GM12874 (cell line): ENCODE results near the gene BMERB1.

Experiments
- TF ChIP-seq, protein P1 (sequence below): IDR thresholded peaks from 2 replicates; pipeline ENCODE4 v1.5.1; 2011; ENCODE audit warnings: low read depth, mild to moderate bottlenecking, control low read depth, low read length, moderate library complexity; ENCODE audit not compliant: insufficient read depth

The BMERB1 gene

DNA sequence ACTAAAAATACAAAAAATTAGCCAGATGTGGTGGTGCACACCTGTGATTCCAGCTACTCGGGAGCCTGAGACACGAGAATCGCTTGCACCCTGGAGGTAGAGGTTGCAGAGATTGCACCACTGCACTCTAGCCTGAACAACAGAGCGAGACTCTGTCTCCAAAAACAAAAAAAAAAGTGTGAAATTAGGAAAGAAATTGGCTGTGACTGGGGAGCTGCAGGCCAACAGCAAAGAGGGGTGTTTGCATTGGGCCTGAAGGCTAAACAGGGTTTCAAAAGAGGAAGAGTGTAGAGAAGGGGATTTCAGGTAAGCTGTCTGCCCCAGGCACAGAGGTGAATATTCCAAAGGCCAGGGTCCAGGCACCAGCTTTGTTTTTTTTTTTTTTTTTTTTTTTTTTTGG lies 9.4 kb downstream of the BMERB1 start:
- TF ChIP-seq, protein P1, sequence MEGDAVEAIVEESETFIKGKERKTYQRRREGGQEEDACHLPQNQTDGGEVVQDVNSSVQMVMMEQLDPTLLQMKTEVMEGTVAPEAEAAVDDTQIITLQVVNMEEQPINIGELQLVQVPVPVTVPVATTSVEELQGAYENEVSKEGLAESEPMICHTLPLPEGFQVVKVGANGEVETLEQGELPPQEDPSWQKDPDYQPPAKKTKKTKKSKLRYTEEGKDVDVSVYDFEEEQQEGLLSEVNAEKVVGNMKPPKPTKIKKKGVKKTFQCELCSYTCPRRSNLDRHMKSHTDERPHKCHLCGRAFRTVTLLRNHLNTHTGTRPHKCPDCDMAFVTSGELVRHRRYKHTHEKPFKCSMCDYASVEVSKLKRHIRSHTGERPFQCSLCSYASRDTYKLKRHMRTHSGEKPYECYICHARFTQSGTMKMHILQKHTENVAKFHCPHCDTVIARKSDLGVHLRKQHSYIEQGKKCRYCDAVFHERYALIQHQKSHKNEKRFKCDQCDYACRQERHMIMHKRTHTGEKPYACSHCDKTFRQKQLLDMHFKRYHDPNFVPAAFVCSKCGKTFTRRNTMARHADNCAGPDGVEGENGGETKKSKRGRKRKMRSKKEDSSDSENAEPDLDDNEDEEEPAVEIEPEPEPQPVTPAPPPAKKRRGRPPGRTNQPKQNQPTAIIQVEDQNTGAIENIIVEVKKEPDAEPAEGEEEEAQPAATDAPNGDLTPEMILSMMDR, result no peak

DNA sequence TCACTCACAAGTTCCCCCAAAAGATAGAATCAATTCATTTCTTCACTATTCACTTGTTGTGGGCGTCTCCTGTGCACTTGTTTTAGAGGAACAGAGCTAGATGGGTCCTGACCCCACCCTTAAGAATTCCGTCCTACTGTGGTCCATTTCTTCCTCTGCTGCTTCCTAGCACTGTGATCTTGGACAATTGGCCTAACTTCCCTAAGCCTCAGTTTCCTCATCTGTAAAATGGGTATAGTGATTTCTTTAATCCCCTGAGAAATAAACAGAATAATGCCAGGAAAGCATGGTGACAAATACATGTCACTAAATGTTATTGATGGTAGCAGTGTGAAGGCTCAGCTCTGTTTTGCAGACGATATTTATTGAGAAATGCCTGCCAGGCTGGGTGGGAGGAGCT lies 9.9 kb downstream of the BMERB1 start:
- TF ChIP-seq, protein P1, result no peak

DNA sequence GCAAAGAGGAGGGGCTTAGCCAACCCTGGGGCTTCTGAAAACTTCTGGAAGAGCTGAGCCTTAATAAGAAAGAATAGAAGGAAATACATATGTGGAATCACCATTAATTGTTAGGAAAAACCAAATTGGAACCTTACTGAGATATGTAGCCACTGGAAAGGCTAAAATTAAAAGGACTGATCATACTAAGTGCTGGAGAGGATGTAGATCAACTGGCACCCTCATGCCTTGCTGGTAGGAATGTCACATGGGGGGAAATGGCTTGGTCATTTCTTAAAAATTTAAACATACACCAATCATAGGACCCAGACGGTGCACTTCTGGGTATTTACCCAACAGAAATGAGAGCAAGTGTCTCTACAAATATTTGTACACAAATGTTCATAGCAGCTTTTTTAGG lies 11.1 kb downstream of the BMERB1 start:
- TF ChIP-seq, protein P1, result no peak

DNA sequence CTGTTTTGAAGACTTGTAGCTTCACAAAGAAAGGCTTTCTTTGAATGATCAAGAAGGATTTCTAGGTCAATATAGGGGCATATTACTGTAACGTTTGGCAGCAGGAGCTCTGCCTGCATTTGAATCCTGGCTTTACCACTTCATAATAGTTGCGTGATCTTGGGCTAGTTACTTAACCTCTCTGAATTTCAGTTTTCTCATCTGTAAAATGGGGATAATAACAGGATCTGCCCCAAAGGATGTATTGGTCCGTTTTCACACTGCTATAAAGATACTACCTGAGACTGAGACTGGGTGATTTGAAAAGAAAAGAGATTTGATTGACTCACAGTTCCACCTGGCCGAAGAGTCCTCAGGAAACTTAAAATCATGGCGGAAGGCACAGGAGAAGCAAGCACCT lies 12.5 kb downstream of the BMERB1 start:
- TF ChIP-seq, protein P1, result no peak

DNA sequence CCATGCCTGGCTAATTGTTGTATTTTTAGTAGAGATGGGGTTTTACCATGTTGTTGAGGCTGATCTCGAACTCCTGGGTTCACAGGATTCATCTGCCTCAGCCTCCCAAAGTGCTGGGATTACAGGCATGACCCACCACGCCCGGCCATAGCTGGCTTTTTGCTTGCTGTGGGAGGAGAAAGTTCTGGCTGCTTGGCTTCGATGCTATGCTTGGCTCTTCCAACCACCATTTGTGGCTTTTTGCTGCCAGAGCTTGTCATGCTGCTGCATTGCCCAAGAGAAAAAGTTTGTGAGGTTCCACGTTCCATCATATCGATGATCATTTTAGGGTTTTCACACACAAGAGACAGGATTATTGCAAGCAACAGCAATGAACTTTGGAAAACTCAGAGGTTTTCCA lies 16.2 kb downstream of the BMERB1 start:
- TF ChIP-seq, protein P1, result no peak

DNA sequence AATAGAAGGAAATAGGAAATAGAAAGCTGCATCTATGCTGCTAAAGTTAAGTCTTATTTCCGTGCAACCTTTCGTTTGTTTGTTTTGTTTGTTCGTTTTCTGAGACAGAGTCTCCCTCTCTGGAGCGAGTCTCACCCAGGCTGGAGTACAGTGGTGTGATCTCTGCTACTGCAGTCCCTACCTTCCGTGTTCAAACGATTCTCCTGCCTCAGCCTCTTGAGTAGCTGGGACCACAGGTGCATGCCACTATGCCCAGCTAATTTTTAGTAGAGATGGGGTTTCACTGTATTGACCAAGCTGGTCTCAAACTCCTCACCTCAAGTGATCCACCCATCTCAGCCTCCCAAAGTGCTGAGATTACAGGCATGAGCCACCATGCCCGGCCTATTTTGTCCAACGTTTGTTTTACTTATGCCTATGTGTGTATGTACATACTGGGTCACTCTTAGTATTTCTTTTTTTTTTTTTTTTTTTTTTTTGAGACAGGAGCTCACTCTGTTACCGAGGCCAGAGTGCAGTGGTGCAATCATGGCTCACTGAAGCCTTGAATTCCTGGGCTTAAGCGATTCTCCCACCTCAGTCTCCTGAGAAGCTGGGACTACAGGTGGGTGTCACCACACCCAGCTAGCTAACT lies 16.8 kb downstream of the BMERB1 start:
- TF ChIP-seq, protein P1, result no peak

DNA sequence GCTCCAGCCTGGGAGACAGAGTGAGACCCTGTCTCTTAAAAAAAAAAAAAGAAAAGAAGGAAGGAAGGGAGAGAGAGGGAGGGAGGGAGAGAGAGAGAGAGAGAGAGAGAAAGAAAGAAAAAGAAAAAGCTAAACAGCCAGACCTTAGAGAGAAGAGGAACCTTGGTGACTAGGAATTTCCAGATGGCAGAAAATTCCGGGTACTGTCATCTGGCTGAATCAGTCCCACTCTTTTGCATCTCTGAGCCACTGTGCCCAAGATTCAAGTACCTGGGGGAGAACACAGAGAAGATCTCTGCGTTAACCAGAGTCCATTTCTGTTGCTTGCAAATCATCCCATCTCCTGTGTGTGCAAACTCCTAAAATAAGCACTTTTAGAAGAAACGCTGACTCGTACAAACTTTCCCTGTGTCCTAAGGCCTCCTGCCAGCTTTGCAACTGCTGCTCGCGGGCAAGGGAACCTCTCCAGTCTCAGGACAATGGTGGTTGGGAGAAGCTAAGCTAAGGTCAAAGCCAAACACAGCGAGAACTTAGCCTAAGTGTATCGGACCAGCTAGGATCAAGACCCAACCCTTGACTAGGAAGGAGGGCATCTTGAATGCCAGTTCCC lies 18.0 kb downstream of the BMERB1 start:
- TF ChIP-seq, protein P1, result no peak
